ENCODE results near the gene ADTRP.

The ADTRP gene

DNA sequence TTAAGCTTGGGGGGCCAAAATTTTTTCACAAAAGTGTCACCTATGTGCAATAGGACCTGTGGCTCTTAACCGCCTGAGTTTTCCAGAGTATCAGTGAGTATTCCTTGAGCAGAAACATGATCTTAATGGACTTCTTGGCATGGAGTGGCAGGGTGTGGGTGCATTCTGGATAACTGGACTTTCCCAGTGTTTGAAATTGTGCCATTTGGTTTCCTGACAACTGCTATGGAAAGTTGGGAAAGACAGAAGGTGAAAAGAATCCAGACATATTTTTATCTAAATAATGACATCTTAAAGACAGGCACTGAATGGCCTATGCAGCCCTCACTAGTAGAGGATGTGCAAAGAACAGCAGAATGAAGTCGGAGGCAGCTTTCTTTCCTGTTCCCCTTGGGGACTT, 34.3 kb upstream of the ADTRP start:
- Histone ChIP-seq H3K9me3 (no peaks in the 10 kb centered on the region), H3K4me1 (ENCODE audit: control insufficient read depth in 1 of 2, insufficient read depth in 1 of 2, low read depth in 1 of 2, low read length in 1 of 2) (no peaks in the 10 kb centered on the region), H3K36me3 (no peaks in the 10 kb centered on the region), H3K4me3 (ENCODE audit: low read depth in 1 of 2, low read length in 1 of 2) (no peak overlapping the region), H3K27me3 (no peaks in the 10 kb centered on the region), H3K27ac (no peak overlapping the region)
- TF ChIP-seq, protein P1, sequence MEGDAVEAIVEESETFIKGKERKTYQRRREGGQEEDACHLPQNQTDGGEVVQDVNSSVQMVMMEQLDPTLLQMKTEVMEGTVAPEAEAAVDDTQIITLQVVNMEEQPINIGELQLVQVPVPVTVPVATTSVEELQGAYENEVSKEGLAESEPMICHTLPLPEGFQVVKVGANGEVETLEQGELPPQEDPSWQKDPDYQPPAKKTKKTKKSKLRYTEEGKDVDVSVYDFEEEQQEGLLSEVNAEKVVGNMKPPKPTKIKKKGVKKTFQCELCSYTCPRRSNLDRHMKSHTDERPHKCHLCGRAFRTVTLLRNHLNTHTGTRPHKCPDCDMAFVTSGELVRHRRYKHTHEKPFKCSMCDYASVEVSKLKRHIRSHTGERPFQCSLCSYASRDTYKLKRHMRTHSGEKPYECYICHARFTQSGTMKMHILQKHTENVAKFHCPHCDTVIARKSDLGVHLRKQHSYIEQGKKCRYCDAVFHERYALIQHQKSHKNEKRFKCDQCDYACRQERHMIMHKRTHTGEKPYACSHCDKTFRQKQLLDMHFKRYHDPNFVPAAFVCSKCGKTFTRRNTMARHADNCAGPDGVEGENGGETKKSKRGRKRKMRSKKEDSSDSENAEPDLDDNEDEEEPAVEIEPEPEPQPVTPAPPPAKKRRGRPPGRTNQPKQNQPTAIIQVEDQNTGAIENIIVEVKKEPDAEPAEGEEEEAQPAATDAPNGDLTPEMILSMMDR (IDR thresholded peaks at IDR 0.05), result no peak

DNA sequence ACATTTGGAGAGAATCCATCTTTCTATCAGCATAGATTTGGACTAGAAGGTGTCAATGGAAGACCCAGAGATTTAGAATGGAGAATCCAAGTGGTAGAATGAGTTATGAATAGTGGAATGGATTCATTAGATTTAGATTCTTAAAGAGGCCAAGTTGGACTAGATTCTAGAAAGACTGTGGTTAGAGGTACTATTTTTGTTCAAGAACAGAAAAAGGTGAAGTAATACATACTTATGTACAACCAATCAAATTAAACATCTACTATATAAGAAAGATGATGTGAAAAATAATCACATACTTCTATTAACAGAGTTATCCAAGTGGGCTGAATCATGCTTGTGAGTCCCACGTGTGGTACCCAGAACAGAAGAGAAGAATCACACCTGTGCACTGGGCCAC, 33.8 kb upstream of the ADTRP start:
- TF ChIP-seq, protein P1 (IDR thresholded peaks at IDR 0.05), result no peak
- Histone ChIP-seq H3K36me3 (no peaks in the 10 kb centered on the region), H3K27me3 (no peaks in the 10 kb centered on the region), H3K27ac (no peak overlapping the region), H3K4me3 (ENCODE audit: low read depth in 1 of 2, low read length in 1 of 2) (no peak overlapping the region), H3K4me1 (ENCODE audit: control insufficient read depth in 1 of 2, insufficient read depth in 1 of 2, low read depth in 1 of 2, low read length in 1 of 2) (no peaks in the 10 kb centered on the region), H3K9me3 (no peaks in the 10 kb centered on the region)

DNA sequence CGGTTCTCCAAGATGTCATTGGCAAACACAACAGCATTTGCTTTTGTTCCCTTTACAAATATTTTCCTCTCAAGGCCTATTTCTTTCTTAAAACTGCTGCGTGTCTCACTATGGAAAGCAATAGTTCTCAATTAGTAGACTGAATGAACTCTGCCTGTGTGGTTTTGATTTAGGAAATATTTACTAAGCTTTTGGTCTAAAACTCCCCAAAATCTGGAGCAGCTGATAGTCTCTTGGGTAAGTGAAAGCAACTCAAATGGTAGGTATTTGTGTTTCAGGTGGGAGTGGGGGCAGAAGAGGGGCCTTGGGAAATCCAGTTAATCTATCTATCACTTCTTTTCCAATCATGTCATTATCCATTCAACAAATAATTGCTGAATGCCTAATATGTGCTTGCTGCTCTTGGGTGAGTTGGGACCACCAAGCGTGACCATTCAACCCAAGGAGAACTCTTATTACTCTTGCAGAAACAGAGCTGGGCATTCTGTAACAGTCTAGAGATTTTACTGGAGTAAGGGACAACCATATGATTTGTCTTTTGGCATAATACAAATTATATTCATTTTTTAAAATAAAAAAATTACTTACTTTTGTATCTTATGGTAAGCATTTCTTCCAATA, 33.2 kb upstream of the ADTRP start:
- Histone ChIP-seq H3K27me3 (no peaks in the 10 kb centered on the region), H3K36me3 (no peaks in the 10 kb centered on the region), H3K4me1 (ENCODE audit: control insufficient read depth in 1 of 2, insufficient read depth in 1 of 2, low read depth in 1 of 2, low read length in 1 of 2) (no peaks in the 10 kb centered on the region), H3K27ac (no peak overlapping the region), H3K4me3 (ENCODE audit: low read depth in 1 of 2, low read length in 1 of 2) (no peak overlapping the region), H3K9me3 (no peaks in the 10 kb centered on the region)
- TF ChIP-seq, protein P1 (IDR thresholded peaks at IDR 0.05), result no peak

DNA sequence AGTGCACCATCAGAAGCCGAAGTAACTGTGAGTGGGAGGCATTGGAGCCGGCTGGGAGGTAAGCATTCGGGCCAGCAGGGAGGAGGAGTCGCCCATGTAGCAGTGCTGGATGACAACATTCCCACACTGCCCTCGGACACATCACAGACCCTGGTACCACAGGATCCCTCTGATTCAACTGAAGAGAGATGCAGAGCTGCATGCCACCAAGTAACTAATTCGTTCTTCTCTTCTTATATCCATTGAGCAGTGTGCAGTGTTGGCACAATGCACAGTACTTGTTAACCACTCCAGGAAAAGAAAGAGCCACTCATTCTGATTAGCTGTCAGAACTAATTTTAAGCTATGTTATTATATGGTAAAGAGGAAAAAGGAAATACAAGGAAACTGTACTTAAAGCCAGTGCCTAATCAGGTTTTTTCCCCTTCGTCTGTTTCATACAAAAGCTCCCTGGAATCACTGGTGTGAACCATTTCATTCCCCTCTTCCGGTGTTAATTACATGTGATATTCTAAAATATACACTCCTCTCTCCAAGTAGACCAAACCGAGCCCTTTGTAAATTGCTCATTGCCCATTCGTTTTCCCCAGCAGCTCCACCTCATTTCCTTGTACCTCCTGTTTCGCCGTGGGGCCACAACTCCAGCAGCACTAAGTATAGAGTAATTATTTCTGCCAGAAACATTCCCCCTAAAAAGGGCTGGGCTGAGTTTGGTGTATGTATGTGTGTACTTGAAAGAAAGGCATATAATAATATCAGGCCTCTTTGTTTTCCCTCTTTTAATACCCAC, 32.4 kb upstream of the ADTRP start:
- H3K9me3 ChIP-seq, result no peaks in the 10 kb centered on the region
- no peak overlapping the region for H3K27ac ChIP-seq
- no peak overlapping the region for H3K4me3 ChIP-seq (ENCODE audit: low read depth in 1 of 2, low read length in 1 of 2)
- TF ChIP-seq, protein P1 (IDR thresholded peaks at IDR 0.05), result no peak
- no peaks in the 10 kb centered on the region for H3K4me1 ChIP-seq (ENCODE audit: control insufficient read depth in 1 of 2, insufficient read depth in 1 of 2, low read depth in 1 of 2, low read length in 1 of 2)
- H3K27me3 ChIP-seq, result no peaks in the 10 kb centered on the region
- no peaks in the 10 kb centered on the region for H3K36me3 ChIP-seq

DNA sequence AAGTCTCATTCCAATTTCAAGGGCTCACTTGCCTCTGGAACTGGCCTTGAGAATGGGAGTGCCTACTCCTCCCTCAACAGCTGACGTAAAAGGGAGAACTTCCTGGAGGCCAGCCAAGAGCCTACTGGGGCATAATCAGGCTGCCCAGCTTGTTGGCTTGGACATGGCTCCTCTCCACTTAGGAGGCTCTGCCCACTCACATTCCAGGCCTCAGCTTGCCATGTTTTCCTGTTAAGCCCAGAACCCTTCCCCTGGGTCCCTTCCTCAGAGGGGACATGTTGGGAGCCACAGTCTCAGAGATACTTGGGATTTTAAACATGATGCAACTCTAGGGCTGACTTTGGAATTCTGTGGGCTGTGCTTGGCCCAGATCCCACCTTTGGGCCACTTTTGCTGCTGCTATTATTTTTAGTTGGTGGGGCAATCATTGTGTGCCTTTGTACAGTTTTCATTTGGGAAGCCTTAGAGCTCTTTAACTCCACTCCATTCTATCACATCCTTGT, 31.5 kb upstream of the ADTRP start:
- TF ChIP-seq, protein P1 (IDR thresholded peaks at IDR 0.05), result no peak
- Histone ChIP-seq H3K4me1 (ENCODE audit: control insufficient read depth in 1 of 2, insufficient read depth in 1 of 2, low read depth in 1 of 2, low read length in 1 of 2) (no peaks in the 10 kb centered on the region), H3K27me3 (no peaks in the 10 kb centered on the region), H3K9me3 (no peaks in the 10 kb centered on the region), H3K27ac (no peak overlapping the region), H3K36me3 (no peaks in the 10 kb centered on the region), H3K4me3 (ENCODE audit: low read depth in 1 of 2, low read length in 1 of 2) (no peak overlapping the region)

Measured in neutrophil (primary cell).